ENCODE data around the gene ONECUT2. TPM values are rescaled to one million over a fixed set of nuclear protein-coding genes. Genes with fewer than 3 reads are reported as not detected.

ONECUT2 gene
- total and polyA plus RNA-seq, 9 of the 15 experiments (the other 6 are each of a cell fraction or from before 2014, with no cell fraction given) = 0.27 to 2.5 (median 0.83) TPM

- TF ChIP-seq POLR2AphosphoS2 (IDR thresholded peaks at IDR 0.05; ENCODE audit: low read length) (no peak), BRD4 (IDR thresholded peaks at IDR 0.05) (no peak)
These were observed 10.1 kb upstream of the ONECUT2 start (continued) for GRCh38 chr18:57425096-57425495.

- Histone ChIP-seq H2AFZ (ENCODE audit: low read depth, low read length) (no peak overlapping the region), H3K9ac (ENCODE audit: insufficient read depth in 1 of 2, low read depth in 2 of 2, low read length in 2 of 2) (no peak overlapping the region), H3K9me3 (replicated peaks; ENCODE audit: control insufficient read depth, insufficient read depth, low read depth, low read length) (no peaks in the 10 kb centered on the region), H3K9me1 (ENCODE audit: control insufficient read depth, insufficient read depth, low read length) (no peaks in the 10 kb centered on the region), H3K27me3 (ENCODE audit: control insufficient read depth in 2 of 2, insufficient read depth in 2 of 2, low read length in 2 of 2) (peaks cover 6 to 30% of the 10 kb centered on the region in 2 experiments; a peak in 3 of 5 replicates), H3K4me3 (no peak overlapping the region), H3K79me2 (ENCODE audit: control insufficient read depth, insufficient read depth, low read length) (no peaks in the 10 kb centered on the region), H3K4me2 (ENCODE audit: insufficient read depth, low read length) (no peak overlapping the region), H3K27ac (ENCODE audit: extremely low read depth, low read depth, low read length) (no peak overlapping the region), H4K20me1 (replicated peaks; ENCODE audit: control insufficient read depth, insufficient read depth, low read length) (no peaks in the 10 kb centered on the region), H3K4me1 (replicated peaks in 1 of 2; ENCODE audit: control insufficient read depth in 2 of 2, insufficient read depth in 2 of 2, low read length in 2 of 2) (peaks cover 2 to 3% of the 10 kb centered on the region in 2 experiments; a peak in 3 of 5 replicates), H3K36me3 (ENCODE audit: control insufficient read depth, insufficient read depth, low read length) (no peaks in the 10 kb centered on the region)
- ATAC-seq (no peak), DNase-seq (ENCODE audit: extremely low read depth in 1 of 4, low spot score in 3 of 4) (no peak), FAIRE-seq (no peak)
- no TSS peak for BruUV-seq (replicated peaks)
- in situ Hi-C loops (cut with MboI) = no loop called here
- whole genome bisulfite sequencing (ENCODE audit: insufficient coverage, low coverage, missing lambda C conversion rate) = 0% methylated on average over 3 of the region's 4 CpGs
- CTCF ChIA-PET (ENCODE audit: low intra/inter-chr PET ratio) = no interaction called here
- intact Hi-C loops (cut with micrococcal nuclease) = no loop called here
- POLR2A ChIA-PET = interaction anchor here (0.7 kb wide), 1 partner anchor 16 kb away, joined by 3 read pairs; no protein-coding TSS in a partner anchor
- TF ChIP-seq EP400 (IDR thresholded peaks at IDR 0.05) (no peak), TAF7 (tag; IDR thresholded peaks at IDR 0.05) (no peak), ZBTB33 (CRISPR knock-in tag; IDR thresholded peaks at IDR 0.05) (no peak), BDP1 (IDR thresholded peaks at IDR 0.05; ENCODE audit: insufficient read depth, insufficient read length) (no peak), PTRF (tag; IDR thresholded peaks at IDR 0.05) (no peak), ZFP1 (CRISPR knock-in tag; IDR thresholded peaks at IDR 0.05) (no peak), ZNF551 (CRISPR knock-in tag; IDR thresholded peaks at IDR 0.05) (no peak), ZNF263 (CRISPR knock-in tag; IDR thresholded peaks at IDR 0.05; ENCODE audit: borderline replicate concordance) (no peak), ASH1L (IDR thresholded peaks at IDR 0.05; ENCODE audit: borderline replicate concordance, low read depth, partially characterized antibody) (no peak), TRIM24 (IDR thresholded peaks at IDR 0.05) (no peak), CCNT2 (IDR thresholded peaks at IDR 0.05; ENCODE audit: borderline replicate concordance, extremely low read depth, insufficient read length, low read depth, low read length) (no peak), BRCA1 (IDR thresholded peaks at IDR 0.05) (no peak), BRCA1 (CRISPR knock-in tag; IDR thresholded peaks at IDR 0.05) (no peak), HMG20B (CRISPR knock-in tag; IDR thresholded peaks at IDR 0.05) (no peak)
These were observed 9.0 kb upstream of the ONECUT2 start for GRCh38 chr18:57426187-57426586.
